Measurements from ENCODE around the gene ATP6V1C2. TPM values are rescaled to one million over a fixed set of nuclear protein-coding genes. Genes with fewer than 3 reads are reported as not detected.

The ATP6V1C2 gene
- total and polyA plus RNA-seq, 2 donors (not counting 3 experiments of a cell fraction or from before 2014, with no cell fraction given) = 0.03 to 0.13 TPM

DNA sequence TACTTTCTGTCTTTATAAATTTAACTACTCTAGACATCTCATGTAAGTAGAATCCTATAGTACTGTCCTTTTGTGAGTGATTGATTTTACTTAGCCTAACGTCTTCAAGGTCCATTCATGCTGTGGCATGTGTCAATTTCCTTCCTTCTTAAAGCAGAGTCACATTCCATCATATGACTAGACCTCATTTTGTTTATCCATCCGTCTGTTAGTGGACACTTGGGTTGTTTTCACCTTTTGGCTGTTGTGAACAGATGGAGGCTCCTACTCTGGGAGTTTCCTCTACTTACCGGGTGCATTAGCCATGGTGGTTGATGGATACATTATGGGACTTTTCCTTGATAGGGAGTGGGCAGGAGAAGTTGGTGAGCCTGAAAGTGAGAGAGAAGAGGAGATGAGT is 97.6 kb downstream of the ATP6V1C2 start:
- Histone ChIP-seq H3K4me1 (ENCODE audit: control insufficient read depth, extremely low read depth, insufficient read depth, low read length) (peaks cover 22% of the 10 kb centered on the region), H3K4me2 (ENCODE audit: insufficient read depth, low read length) (peak overlapping the region; percentile 37), H3K9me1 (replicated peaks; ENCODE audit: control insufficient read depth, extremely low read depth, insufficient read depth, low read length) (no peaks in the 10 kb centered on the region), H2AFZ (ENCODE audit: low read depth, low read length) (peak overlapping the region; percentile 23), H3K79me2 (ENCODE audit: control insufficient read depth, insufficient read depth, low read length) (no peaks in the 10 kb centered on the region), H3K9ac (replicated peaks; ENCODE audit: extremely low read depth, insufficient read depth, low read length) (no peak overlapping the region), H3K27ac (ENCODE audit: insufficient read depth, low read depth, low read length) (no peak overlapping the region), H3K9me3 (replicated peaks; ENCODE audit: control insufficient read depth, insufficient read depth, low read length) (no peaks in the 10 kb centered on the region), H3K27me3 (ENCODE audit: control insufficient read depth in 2 of 2, insufficient read depth in 2 of 2, low read length in 2 of 2) (peaks cover 3 to 13% of the 10 kb centered on the region in 2 experiments), H3K36me3 (ENCODE audit: control insufficient read depth in 2 of 2, extremely low read depth in 1 of 2, insufficient read depth in 2 of 2, low read length in 2 of 2) (no peaks in the 10 kb centered on the region), H4K20me1 (replicated peaks; ENCODE audit: control insufficient read depth, extremely low read depth, insufficient read depth, low read length) (no peaks in the 10 kb centered on the region), H3K4me3 (replicated peaks in 1 of 3; ENCODE audit: insufficient read depth in 1 of 3, low read depth in 1 of 3, low read length in 3 of 3) (no peak overlapping the region)
- BruUV-seq (replicated peaks) = no TSS peak
- TF ChIP-seq GATA2 (IDR thresholded peaks at IDR 0.05; ENCODE audit: insufficient read depth, insufficient read length, low read depth, low read length) (no peak), MYC (IDR thresholded peaks at IDR 0.05; ENCODE audit: low read depth, low read length) (no peak), JUN (IDR thresholded peaks at IDR 0.05; ENCODE audit: borderline replicate concordance, insufficient read depth, insufficient read length, low read depth) (peak; percentile 13), FOS (IDR thresholded peaks at IDR 0.05; ENCODE audit: borderline replicate concordance, insufficient read depth, low read length) (peak; percentile 44), MAX (IDR thresholded peaks at IDR 0.05; ENCODE audit: insufficient read depth, insufficient read length) (no peak), EZH2 (IDR thresholded peaks at IDR 0.05; ENCODE audit: borderline replicate concordance, low read depth, low read length, severe bottlenecking) (no peak), POLR2A (IDR thresholded peaks at IDR 0.05; ENCODE audit: low read depth, low read length) (no peak)
- TF ChIP-seq, protein P1, sequence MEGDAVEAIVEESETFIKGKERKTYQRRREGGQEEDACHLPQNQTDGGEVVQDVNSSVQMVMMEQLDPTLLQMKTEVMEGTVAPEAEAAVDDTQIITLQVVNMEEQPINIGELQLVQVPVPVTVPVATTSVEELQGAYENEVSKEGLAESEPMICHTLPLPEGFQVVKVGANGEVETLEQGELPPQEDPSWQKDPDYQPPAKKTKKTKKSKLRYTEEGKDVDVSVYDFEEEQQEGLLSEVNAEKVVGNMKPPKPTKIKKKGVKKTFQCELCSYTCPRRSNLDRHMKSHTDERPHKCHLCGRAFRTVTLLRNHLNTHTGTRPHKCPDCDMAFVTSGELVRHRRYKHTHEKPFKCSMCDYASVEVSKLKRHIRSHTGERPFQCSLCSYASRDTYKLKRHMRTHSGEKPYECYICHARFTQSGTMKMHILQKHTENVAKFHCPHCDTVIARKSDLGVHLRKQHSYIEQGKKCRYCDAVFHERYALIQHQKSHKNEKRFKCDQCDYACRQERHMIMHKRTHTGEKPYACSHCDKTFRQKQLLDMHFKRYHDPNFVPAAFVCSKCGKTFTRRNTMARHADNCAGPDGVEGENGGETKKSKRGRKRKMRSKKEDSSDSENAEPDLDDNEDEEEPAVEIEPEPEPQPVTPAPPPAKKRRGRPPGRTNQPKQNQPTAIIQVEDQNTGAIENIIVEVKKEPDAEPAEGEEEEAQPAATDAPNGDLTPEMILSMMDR (IDR thresholded peaks at IDR 0.05; ENCODE audit: extremely low read depth in 1 of 2, insufficient read depth in 1 of 2, low read depth in 1 of 2, low read length in 2 of 2) = no peak
- intact Hi-C loops (cut with micrococcal nuclease) = no loop called here
- no peak for DNase-seq (ENCODE audit: low read depth, low spot score)
- dilution Hi-C loops (cut with MboI; ENCODE audit: extremely low pct_ligation_motif_present, low sequenced_read_pairs) = no loop called here
- peak; percentile 73 for FAIRE-seq
- POLR2A ChIA-PET = no interaction called here
- CTCF ChIA-PET = no interaction called here

Measured in endothelial cell of umbilical vein (primary cell).